Osteoblast (primary cell): ENCODE data around the gene FAM219A. TPM values are rescaled to one million over a fixed set of nuclear protein-coding genes. Genes with fewer than 3 reads are reported as not detected.
A peak's percentile ranks its signal among the peaks of the same experiment; 100 is the strongest.

ENCODE experiments used
- DNase-seq: peaks from one replicate; pipeline ENCODE4 v3.0.0; 2011; ENCODE audit warnings: low spot score, mixed read lengths; ENCODE audit not compliant: insufficient read length; ENCODE audit errors: missing footprints
- H2AFZ ChIP-seq: 2 replicates; pipeline ENCODE4 v1.6.0; 2011; ENCODE audit warnings: mild to moderate bottlenecking, low read length
- H3K27ac ChIP-seq: 2 replicates; pipeline ENCODE4 v1.5.1; 2011; ENCODE audit warnings: mild to moderate bottlenecking, low read depth, low read length, moderate library complexity
- H3K27me3 ChIP-seq: 2 replicates; pipeline ENCODE4 v1.6.0; 2012; ENCODE audit warnings: mild to moderate bottlenecking, control low read depth, inconsistent platforms, low read length, moderate library complexity; ENCODE audit not compliant: insufficient read depth
- H3K36me3 ChIP-seq: 2 replicates; pipeline ENCODE4 v1.5.1; 2011; ENCODE audit warnings: mild to moderate bottlenecking, low read length, control low read depth, moderate library complexity; ENCODE audit not compliant: insufficient read depth
- H3K4me1 ChIP-seq: 2 replicates; pipeline ENCODE4 v1.5.1; 2011; ENCODE audit warnings: mild to moderate bottlenecking, low read length, control low read depth, moderate library complexity; ENCODE audit not compliant: insufficient read depth
- H3K4me2 ChIP-seq: 2 replicates; pipeline ENCODE4 v1.6.0; 2011; ENCODE audit warnings: mild to moderate bottlenecking, low read length; ENCODE audit not compliant: insufficient read depth
- H3K4me3 ChIP-seq: fragments of 200-600 bp; sonication (generic); 3 replicates; pipeline ENCODE4 v1.5.1; 2012; ENCODE audit warnings: mild to moderate bottlenecking, low read length, inconsistent platforms; ENCODE audit not compliant: insufficient read depth
- H3K79me2 ChIP-seq: 2 replicates; pipeline ENCODE4 v1.6.0; 2012; ENCODE audit warnings: mild to moderate bottlenecking, low read length, control low read depth, inconsistent platforms; ENCODE audit not compliant: insufficient read depth
- H3K9me3 ChIP-seq: 2 replicates; pipeline ENCODE4 v1.5.1; 2011; ENCODE audit warnings: low read depth, low read length, control low read depth
- H4K20me1 ChIP-seq: 2 replicates; pipeline ENCODE4 v1.6.0; 2012; ENCODE audit warnings: mild to moderate bottlenecking, low read length, control low read depth; ENCODE audit not compliant: insufficient read depth
- total RNA-seq: library from RNA; depleted of rRNA; stranded (reverse); fragments of >200 nt; gene quantifications from 2 replicates; pipeline ENCODE4 v1.2.3, GENCODE V29; 2012
- TF ChIP-seq, protein P1 (sequence below): IDR thresholded peaks from 2 replicates; pipeline ENCODE4 v1.5.1; 2011; ENCODE audit warnings: mild to moderate bottlenecking, low read depth, low read length, moderate library complexity; ENCODE audit errors: extremely low read depth

The FAM219A gene
- total RNA-seq, 1 donor: 9.4 TPM

DNA sequence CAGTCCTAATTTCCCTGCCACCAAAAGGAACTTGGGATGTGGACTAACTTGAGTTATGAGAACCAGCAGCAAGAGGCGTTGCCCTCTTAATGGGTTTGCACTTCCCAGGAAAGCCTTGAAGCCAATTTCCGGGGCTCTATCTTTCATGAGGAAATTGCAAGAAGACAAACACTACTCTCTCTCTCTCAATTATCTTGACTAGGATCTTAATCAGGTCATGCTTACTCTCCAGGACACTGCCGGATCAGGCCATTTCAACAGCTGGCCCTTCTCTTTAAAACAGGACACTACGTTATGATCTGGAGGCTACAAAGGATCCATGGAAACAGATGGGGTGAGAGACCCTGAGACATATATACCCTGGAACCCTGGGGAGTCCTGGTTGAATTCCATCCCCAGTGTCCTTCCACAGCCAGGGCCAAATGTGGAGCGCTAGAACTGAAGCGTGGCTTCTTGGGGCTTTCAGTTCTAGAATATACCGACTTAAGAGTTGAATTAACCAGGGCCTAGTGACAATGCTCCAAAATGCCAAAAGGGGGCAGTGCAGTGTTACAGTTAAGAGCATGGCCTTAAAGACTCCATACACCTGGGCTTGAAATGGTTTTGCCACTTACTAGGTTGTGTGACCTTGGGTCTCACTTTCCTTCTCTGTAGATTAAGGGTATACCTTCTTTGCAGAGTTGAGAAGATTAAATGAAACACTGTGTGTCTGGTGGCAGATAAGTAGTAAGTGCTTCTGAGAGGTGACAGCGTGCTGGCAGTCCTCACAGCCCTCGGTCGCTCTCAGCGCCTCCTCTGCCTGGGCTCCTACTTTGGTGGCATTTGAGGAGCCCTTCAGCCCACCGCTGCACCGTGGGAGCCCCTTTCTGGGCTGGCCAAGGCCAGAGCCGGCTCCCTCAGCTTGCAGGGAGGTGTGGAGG, 21.1 kb downstream of the FAM219A start:
- peak; percentile 91 for DNase-seq
- TF ChIP-seq, protein P1, sequence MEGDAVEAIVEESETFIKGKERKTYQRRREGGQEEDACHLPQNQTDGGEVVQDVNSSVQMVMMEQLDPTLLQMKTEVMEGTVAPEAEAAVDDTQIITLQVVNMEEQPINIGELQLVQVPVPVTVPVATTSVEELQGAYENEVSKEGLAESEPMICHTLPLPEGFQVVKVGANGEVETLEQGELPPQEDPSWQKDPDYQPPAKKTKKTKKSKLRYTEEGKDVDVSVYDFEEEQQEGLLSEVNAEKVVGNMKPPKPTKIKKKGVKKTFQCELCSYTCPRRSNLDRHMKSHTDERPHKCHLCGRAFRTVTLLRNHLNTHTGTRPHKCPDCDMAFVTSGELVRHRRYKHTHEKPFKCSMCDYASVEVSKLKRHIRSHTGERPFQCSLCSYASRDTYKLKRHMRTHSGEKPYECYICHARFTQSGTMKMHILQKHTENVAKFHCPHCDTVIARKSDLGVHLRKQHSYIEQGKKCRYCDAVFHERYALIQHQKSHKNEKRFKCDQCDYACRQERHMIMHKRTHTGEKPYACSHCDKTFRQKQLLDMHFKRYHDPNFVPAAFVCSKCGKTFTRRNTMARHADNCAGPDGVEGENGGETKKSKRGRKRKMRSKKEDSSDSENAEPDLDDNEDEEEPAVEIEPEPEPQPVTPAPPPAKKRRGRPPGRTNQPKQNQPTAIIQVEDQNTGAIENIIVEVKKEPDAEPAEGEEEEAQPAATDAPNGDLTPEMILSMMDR: peak; percentile 86
- Histone ChIP-seq H3K27ac (no peak overlapping the region), H3K4me2 (no peak overlapping the region), H3K79me2 (peaks cover 10% of the 10 kb centered on the region), H3K27me3 (no peaks in the 10 kb centered on the region), H3K9me3 (no peaks in the 10 kb centered on the region), H4K20me1 (peaks cover 45% of the 10 kb centered on the region), H3K4me3 (no peak overlapping the region), H2AFZ (no peak overlapping the region), H3K36me3 (no peaks in the 10 kb centered on the region), H3K4me1 (peaks cover 3% of the 10 kb centered on the region)

GRCh38 chr9:34431667-34432066, 26.7 kb downstream of the FAM219A start:
- no peaks in the 10 kb centered on the region for H3K27me3 ChIP-seq
- H3K9me3 ChIP-seq: no peaks in the 10 kb centered on the region
- H3K27ac ChIP-seq: no peak overlapping the region
- H3K4me2 ChIP-seq: no peak overlapping the region
- no peaks in the 10 kb centered on the region for H3K79me2 ChIP-seq
- no peak overlapping the region for H3K4me3 ChIP-seq
- peaks cover 67% of the 10 kb centered on the region for H4K20me1 ChIP-seq
- no peak for DNase-seq
- no peaks in the 10 kb centered on the region for H3K36me3 ChIP-seq
- peaks cover 6% of the 10 kb centered on the region for H3K4me1 ChIP-seq
- no peak overlapping the region for H2AFZ ChIP-seq
- TF ChIP-seq, protein P1: no peak

DNA sequence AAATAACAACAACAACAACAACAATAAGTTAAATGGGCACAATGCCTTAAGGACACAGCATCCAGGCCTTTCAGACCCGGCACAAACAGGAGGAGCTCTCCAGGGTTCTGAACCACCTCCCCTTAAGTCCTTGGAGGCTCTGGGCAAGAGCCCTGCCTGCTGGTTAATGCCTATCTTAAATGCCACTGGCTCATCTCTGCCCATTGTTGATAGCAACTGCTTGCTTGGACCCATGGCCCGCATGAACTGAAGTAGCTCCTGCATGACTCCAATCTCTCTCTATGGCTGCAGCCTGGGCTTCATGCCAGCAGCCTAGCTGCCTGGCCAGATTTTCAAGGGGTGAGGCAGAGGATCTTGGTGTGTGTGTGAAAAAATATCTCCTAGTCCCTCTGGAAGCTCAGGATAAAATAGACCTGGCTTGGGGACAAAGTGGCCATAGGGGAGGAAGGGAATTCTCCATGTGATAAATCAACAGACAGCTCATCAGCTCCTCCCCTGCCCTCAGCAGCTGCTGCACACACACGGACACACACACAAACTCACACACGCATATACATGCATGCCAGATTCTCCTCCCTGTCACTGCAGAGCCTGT, 27.4 kb downstream of the FAM219A start:
- Histone ChIP-seq H4K20me1 (peaks cover 70% of the 10 kb centered on the region), H3K27me3 (no peaks in the 10 kb centered on the region), H2AFZ (no peak overlapping the region), H3K36me3 (no peaks in the 10 kb centered on the region), H3K79me2 (no peaks in the 10 kb centered on the region), H3K27ac (no peak overlapping the region), H3K4me2 (no peak overlapping the region), H3K4me1 (peaks cover 6% of the 10 kb centered on the region), H3K4me3 (no peak overlapping the region), H3K9me3 (no peaks in the 10 kb centered on the region)
- TF ChIP-seq, protein P1: no peak
- DNase-seq: peak; percentile 94

- TF ChIP-seq, protein P1: no peak
- H3K36me3 ChIP-seq: no peaks in the 10 kb centered on the region
- H3K27ac ChIP-seq: no peak overlapping the region
- no peak overlapping the region for H3K4me2 ChIP-seq
- H4K20me1 ChIP-seq: peaks cover 77% of the 10 kb centered on the region
- peaks cover 6% of the 10 kb centered on the region for H3K4me1 ChIP-seq
- no peaks in the 10 kb centered on the region for H3K79me2 ChIP-seq
- H2AFZ ChIP-seq: no peak overlapping the region
- no peaks in the 10 kb centered on the region for H3K9me3 ChIP-seq
- DNase-seq: no peak
- H3K4me3 ChIP-seq: no peak overlapping the region
- no peaks in the 10 kb centered on the region for H3K27me3 ChIP-seq
These were observed 29.9 kb downstream of the FAM219A start for GRCh38 chr9:34428325-34428958.
